GM06990 (cell line): ENCODE measurements around the gene HSPA1B.

Source experiments
- DNase-seq: peaks from one replicate; pipeline ENCODE4 v3.0.0-alpha.2; 2011; ENCODE audit not compliant: insufficient read length; ENCODE audit errors: extremely low read depth
- H3K27me3 ChIP-seq: replicated peaks from 2 replicates; pipeline ENCODE4 v1.6.0; 2011; ENCODE audit warnings: low read length; ENCODE audit not compliant: control insufficient read depth, insufficient read depth
- H3K36me3 ChIP-seq: 2 replicates; pipeline ENCODE4 v1.5.1; 2011; ENCODE audit warnings: low read length; ENCODE audit not compliant: control insufficient read depth, insufficient read depth
- H3K4me3 ChIP-seq: replicated peaks from 2 replicates; pipeline ENCODE4 v1.5.1; 2011; ENCODE audit warnings: low read depth, mild to moderate bottlenecking, control low read depth, low read length
- CTCF ChIP-seq: IDR thresholded peaks from 2 replicates; pipeline ENCODE4 v1.5.1; 2011; ENCODE audit warnings: low read length, control low read depth, mild to moderate bottlenecking, inconsistent platforms; ENCODE audit not compliant: insufficient read depth, poor library complexity, severe bottlenecking

Gene HSPA1B

DNA sequence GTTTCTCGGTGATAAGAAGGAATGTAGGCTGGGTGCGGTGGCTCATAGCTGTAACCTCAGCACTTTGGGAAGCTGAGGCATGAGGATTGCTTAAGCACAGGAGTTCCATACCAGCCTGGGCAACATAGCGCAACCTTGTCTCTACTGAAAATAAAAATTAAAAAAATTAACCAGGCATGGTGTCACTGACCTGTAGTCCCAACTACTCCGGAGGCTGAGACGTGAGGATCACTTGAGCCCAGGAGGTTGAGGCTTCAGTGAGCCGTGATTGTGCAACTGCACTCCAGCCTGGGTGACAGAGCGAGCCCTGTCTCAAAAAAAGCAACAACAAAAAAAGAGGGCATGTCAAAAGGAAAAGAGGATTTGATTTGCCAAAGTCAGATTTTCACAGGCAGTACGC lies 31.2 kb downstream of the HSPA1B start:
- Histone ChIP-seq H3K36me3 (peaks cover 9% of the 10 kb centered on the region), H3K4me3 (no peak overlapping the region), H3K27me3 (no peaks in the 10 kb centered on the region)
- no peak for DNase-seq
- TF ChIP-seq CTCF = no peak

- no peaks in the 10 kb centered on the region; the same call in 1 of the 2 replicates for H3K27me3 ChIP-seq
- no peak for TF ChIP-seq CTCF
- peaks cover 9% of the 10 kb centered on the region for H3K36me3 ChIP-seq
- no peak overlapping the region for H3K4me3 ChIP-seq
- DNase-seq = no peak
These were observed 32.4 kb downstream of the HSPA1B start for GRCh38 chr6:31859923-31860322.

- no peak overlapping the region for H3K4me3 ChIP-seq
- H3K36me3 ChIP-seq = peaks cover 9% of the 10 kb centered on the region
- no peak for TF ChIP-seq CTCF
- H3K27me3 ChIP-seq = no peaks in the 10 kb centered on the region; the same call in 1 of the 2 replicates
- DNase-seq = no peak
These were observed 32.8 kb downstream of the HSPA1B start for GRCh38 chr6:31860349-31860748.

DNA sequence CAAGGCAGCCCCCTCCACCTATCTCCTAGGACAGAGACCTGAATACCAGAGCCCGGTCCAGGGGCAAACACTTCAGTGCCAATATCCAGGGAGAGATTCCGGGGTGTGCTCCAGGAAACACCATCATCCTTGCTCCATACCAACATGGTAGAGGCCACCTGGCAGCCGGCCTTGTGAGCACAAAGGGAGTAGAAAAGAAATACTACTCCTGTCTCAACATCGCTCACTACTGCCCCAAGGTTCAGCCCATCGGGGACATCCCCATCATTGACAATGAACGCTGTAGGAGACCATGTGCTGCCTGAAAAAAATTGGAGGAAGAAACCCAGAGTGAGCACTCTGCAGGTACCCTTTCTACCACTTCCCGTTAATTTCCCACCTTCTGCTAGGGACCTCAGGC lies 33.6 kb downstream of the HSPA1B start:
- Histone ChIP-seq H3K27me3 (no peaks in the 10 kb centered on the region; the same call in 1 of the 2 replicates), H3K4me3 (no peak overlapping the region), H3K36me3 (peaks cover 9% of the 10 kb centered on the region)
- no peak for TF ChIP-seq CTCF
- DNase-seq = no peak

DNA sequence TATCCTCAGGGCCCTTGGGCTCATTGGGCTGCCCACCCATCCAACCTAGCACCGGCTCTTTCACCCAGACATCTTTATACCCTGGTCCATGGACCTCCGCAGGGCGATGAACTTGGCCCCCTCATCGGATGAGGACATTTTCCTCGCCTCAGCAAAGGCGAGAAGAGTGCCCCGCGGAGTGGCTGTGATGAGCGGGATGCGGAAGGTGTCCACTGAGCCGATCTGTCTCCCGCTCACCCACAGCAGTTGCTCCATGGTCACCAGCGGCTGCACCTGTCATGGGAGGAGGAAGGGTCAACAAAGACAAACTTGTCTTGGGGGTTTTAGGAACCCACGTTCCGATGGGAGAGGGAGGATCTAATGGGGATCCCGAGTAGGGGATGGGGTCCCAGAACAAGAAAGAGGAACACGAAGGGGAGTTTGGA lies 34.4 kb downstream of the HSPA1B start:
- H3K27me3 ChIP-seq = no peaks in the 10 kb centered on the region; the same call in 1 of the 2 replicates
- DNase-seq = no peak
- H3K4me3 ChIP-seq = peak overlapping the region; percentile 76
- no peak for TF ChIP-seq CTCF
- peaks cover 9% of the 10 kb centered on the region for H3K36me3 ChIP-seq
